NOMO-1 treated with DMSO at 0.1 percent for 48 hours (cell line): ENCODE measurements around the gene ADARB2.

Source experiments
- DNase-seq: peaks from one replicate; lab custom pipeline; 2025; ENCODE audit not compliant: unreplicated experiment; lab: John Stamatoyannopoulos, UW

The ADARB2 gene

GRCh38 chr10:1736144-1736971 lies 967 bp downstream of the ADARB2 start:
- DNase-seq = no peak

DNA sequence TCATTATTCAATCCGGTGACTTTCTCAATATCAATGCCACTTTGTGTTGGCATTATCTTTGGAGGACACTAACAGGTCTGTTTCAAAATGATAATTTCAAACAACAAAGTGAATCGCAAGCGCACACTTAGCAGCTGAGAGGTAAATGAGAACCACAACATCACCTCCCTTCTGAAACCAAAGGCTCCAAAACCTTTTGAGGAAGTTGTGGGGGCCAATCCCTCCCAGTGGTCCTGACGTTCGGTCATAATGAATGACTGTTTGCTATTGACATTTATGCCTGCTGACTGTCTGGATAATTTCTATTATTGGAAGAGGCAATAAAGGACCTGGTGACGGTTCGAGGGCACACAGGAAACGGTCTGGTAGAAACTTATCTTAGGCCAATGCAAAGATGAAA lies 1.8 kb downstream of the ADARB2 start:
- no peak for DNase-seq

- DNase-seq = no peak
Measured at GRCh38 chr10:1734288-1734687, 3.0 kb downstream of the ADARB2 start.

GRCh38 chr10:1733720-1734119 lies 3.6 kb downstream of the ADARB2 start:
- DNase-seq = no peak

DNA sequence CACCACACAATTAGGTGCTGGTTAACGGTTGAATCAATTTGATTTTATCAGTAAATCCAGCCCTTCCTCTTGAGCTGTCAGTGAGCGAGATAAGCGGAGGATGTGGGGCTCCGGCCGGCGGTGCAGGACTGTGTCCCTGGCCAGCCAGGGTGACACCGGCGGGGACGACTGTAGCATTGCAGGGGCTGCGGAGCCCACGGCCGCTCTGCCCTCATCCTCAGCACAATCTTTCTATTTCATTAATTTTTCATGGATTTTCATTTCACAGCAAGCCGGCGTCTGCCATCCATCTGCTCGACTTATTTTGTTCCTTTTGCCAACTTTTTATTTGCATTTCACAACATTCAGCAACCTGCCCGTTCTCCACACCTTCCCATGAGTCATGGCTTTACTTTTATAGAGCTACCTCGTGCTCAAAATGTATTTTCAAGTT lies 4.7 kb downstream of the ADARB2 start:
- no peak for DNase-seq

DNA sequence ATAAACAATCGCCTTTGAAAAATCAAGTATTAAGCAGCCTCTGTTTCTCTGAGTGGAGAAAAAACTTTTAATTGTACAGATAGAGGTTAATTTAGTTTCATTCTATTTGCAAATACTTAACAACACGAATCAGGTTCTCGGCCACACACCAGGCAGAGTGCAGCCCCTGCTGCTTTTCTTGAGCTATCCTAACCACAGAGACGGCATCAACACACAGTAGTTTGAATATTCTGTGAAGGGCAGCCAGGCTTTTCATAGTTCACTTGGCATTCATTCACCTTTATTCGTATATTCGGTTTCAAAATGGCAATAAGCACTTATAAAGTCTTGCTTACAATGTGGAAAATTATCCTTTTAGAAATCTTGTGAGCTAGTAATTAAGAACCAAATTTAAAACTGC lies 5.7 kb downstream of the ADARB2 start:
- DNase-seq = no peak

GRCh38 chr10:1729751-1730150 lies 7.6 kb downstream of the ADARB2 start:
- DNase-seq = no peak

DNA sequence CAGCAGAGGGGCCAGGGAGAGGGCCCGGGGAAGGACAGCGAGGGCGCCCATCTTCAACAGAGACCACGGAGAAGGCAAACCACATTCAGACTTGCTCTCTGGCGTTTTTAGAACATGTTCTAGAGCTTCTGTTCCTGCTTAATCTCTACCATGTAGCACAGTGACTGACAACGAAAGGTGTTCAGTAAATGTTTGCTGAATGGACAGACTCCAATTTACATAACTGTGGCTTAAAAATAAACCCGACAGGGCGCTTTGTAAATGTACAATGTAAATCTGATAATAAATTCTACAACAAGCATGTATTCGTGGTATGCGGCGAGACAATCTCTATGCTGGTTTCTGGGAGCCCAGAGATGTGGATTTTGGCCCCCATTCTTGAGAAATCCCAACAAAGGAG lies 10.5 kb downstream of the ADARB2 start:
- DNase-seq = no peak

GRCh38 chr10:1724921-1725488 lies 12.3 kb downstream of the ADARB2 start:
- no peak for DNase-seq

DNA sequence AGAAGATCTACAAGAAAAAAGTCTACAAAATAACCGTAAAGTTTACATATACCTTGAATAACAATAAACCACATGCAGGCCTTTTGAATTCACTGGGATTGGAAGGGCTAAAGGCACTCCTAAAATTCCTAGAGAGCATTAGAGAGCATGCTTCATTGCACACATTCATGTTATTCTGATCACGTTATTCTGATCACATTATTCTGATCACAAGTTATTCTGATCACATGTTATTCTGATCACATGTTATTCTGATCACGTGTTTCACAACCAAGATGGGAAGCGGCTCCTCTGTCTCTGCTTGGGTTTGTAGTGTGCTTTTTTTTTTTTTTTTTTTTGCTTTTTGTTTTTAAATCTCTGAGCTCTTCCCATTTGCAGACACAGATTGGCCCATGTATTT lies 20.5 kb downstream of the ADARB2 start:
- no peak for DNase-seq

GRCh38 chr10:1715821-1716220 lies 21.5 kb downstream of the ADARB2 start:
- DNase-seq = no peak

GRCh38 chr10:1712944-1713671 lies 24.2 kb downstream of the ADARB2 start:
- DNase-seq = no peak

- DNase-seq = no peak
Measured at GRCh38 chr10:1712314-1712713, 25.0 kb downstream of the ADARB2 start.

- no peak for DNase-seq
Measured at GRCh38 chr10:1709161-1709560, 28.2 kb downstream of the ADARB2 start.

GRCh38 chr10:1708746-1709145 lies 28.6 kb downstream of the ADARB2 start:
- DNase-seq = no peak

DNA sequence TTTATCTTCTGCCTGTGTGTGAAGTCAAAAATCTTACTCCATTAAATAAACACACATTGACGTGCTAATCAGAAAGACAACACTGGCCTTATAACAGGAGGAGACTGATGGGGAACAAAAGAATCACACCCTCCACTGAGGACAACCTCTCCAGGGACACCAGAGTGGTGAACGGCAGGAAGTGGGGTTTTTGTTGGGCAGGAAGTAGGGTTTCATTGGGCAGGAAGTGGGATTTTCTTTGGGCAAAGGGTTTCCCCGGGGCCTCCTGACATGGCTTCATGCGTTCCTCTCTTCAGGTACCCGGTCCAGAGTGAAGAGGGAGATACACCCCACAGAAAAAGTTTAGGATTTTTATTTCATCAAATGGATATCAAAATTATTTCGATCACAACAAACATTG lies 30.6 kb downstream of the ADARB2 start:
- no peak for DNase-seq

- DNase-seq = no peak
Measured at GRCh38 chr10:1706256-1706655, 31.1 kb downstream of the ADARB2 start.

GRCh38 chr10:1698185-1698584 lies 39.1 kb downstream of the ADARB2 start:
- DNase-seq = no peak

GRCh38 chr10:1696106-1696505 lies 41.2 kb downstream of the ADARB2 start:
- no peak for DNase-seq

- DNase-seq = no peak
Measured at GRCh38 chr10:1690086-1690485, 47.2 kb downstream of the ADARB2 start.

DNA sequence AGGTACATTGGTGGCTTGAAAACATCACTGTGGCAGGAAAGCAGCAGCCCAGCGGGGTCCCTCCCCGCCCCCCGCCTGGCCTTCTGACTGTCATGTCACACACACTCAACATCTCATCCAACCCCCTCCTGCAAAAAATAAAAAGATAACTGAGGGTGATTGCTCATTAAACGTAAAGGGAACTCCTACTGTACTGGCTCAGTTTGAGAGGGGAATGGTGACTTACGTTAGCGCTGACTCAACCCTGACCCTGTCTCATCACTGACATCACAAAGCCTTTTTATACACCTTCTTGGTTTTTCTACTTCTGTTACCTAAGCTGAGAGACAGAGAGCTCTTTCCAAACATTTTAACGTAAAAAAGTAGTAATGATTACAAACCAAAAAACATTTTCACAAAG lies 48.8 kb downstream of the ADARB2 start:
- DNase-seq = no peak

DNA sequence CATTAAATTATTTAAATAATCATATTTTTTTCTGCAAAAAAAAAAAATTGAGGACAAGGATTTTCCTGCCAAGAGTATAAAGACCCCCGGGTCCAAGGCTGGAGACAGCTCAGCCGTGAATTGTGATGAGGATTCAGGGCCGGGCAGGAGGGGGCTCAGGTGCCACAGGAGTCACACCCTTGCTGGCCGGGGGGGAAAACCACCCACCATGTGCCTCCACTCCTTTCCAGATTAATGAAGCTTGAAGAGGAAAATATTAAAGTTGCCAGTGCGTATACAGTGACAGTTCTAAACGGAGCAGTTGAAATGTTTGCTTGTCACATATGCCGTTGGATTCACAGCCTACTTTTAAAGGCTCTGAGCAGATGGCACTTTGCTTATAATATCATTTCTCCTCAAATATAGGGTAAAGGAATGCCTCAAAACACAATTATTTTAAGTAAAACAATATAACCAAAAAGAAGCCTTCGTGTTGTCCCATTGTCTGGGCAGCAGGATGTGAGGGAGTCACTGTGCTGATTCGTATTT lies 49.6 kb downstream of the ADARB2 start:
- DNase-seq = no peak
